Astrocyte of the spinal cord (primary cell): Measurements from ENCODE around the gene MAMDC4.

Source experiments
- DNase-seq: peaks from one replicate; pipeline ENCODE4 v3.0.0; 2011; ENCODE audit warnings: low read depth, low spot score
- H3K4me3 ChIP-seq: 2 replicates; pipeline ENCODE4 v1.5.1; 2011; ENCODE audit warnings: low read depth, mild to moderate bottlenecking, low read length, moderate library complexity
- CTCF ChIP-seq: IDR thresholded peaks from 2 replicates; pipeline ENCODE4 v1.5.1; 2012; ENCODE audit warnings: low read depth, mild to moderate bottlenecking, low read length, inconsistent platforms
- in situ Hi-C: cut with HindIII; loops from 2 replicates; pipeline ENCODE4 v1.10.0; 2017; ENCODE audit warnings: low sequenced_read_pairs

MAMDC4 gene

GRCh38 chr9:136858844-136859757 lies 7.0 kb downstream of the MAMDC4 start:
- in situ Hi-C loops: no loop called here
- DNase-seq: peak; percentile 41
- no peak for TF ChIP-seq CTCF

GRCh38 chr9:136860529-136860928 lies 8.4 kb downstream of the MAMDC4 start:
- in situ Hi-C loops: no loop called here
- DNase-seq: no peak
- TF ChIP-seq CTCF: no peak
- no peak overlapping the region for H3K4me3 ChIP-seq

More at GRCh38 chr9:136858844-136859757, 7.0 kb downstream of the MAMDC4 start:
- no peak overlapping the region for H3K4me3 ChIP-seq

- in situ Hi-C loops: no loop called here
- TF ChIP-seq CTCF: no peak
- no peak for DNase-seq
- no peak overlapping the region for H3K4me3 ChIP-seq
Observed at GRCh38 chr9:136860933-136861873, 9.1 kb downstream of the MAMDC4 start.

GRCh38 chr9:136861874-136862457 lies 9.8 kb downstream of the MAMDC4 start:
- in situ Hi-C loops: no loop called here
- no peak for TF ChIP-seq CTCF
- no peak for DNase-seq
- no peak overlapping the region for H3K4me3 ChIP-seq

- no peak for DNase-seq
- no peak for TF ChIP-seq CTCF
- in situ Hi-C loops: no loop called here
Observed at GRCh38 chr9:136862849-136863622, 10.9 kb downstream of the MAMDC4 start.

More at GRCh38 chr9:136862849-136863622, 10.9 kb downstream of the MAMDC4 start:
- H3K4me3 ChIP-seq: no peak overlapping the region
